ENCODE results near the gene MARK2.

- TF ChIP-seq CTCF (IDR thresholded peaks at IDR 0.05; ENCODE audit: low read depth, low read length, poor library complexity, severe bottlenecking) = no peak
- no peak for TF ChIP-seq EZH2phosphoT487 (IDR thresholded peaks at IDR 0.05; ENCODE audit: borderline replicate concordance, low read length)
Measured at GRCh38 chr11:63952570-63952969, 113.7 kb downstream of the MARK2 start.

Data from DOHH2 (cell line).